Upper lobe of left lung (tissue), 6 donors: Measurements from ENCODE around the gene SMYD2. TPM values are rescaled to one million over a fixed set of nuclear protein-coding genes. Genes with fewer than 3 reads are reported as not detected.

ENCODE experiments used
- ATAC-seq, 2 donors: fragments of 200-7000 bp; cut with Tn5 transposase; one replicate each; pipeline ENCODE4 v1.9.1; 2022; ENCODE audit warnings: mild to moderate bottlenecking in 2 of 2, moderate library complexity in 2 of 2; ENCODE audit not compliant: low FRiP score in 2 of 2
- DNase-seq, 2 donors: peaks; one replicate each; pipeline ENCODE4 v3.0.0-alpha.2; 2019 to 2020
- H3K27ac ChIP-seq, 4 donors: fragments of 200-600 bp; sonication (generic); one replicate each; pipeline ENCODE4 v1.5.1; 2016 to 2019
- H3K27me3 ChIP-seq, 4 donors: fragments of 200-600 bp; sonication (generic); one replicate each; pipeline ENCODE4 v1.5.1; 2017 to 2019
- H3K36me3 ChIP-seq, 4 donors: fragments of 200-600 bp; sonication (generic); one replicate each; pipeline ENCODE4 v1.5.1; 2016 to 2019
- H3K4me1 ChIP-seq, 4 donors: fragments of 200-600 bp; sonication (generic); one replicate each; pipeline ENCODE4 v1.5.1; 2018 to 2019
- H3K4me3 ChIP-seq, 4 donors: fragments of 200-600 bp; sonication (generic); one replicate each; pipeline ENCODE4 v1.5.1; 2017 to 2019; ENCODE audit warnings: mild to moderate bottlenecking in 2 of 4, moderate library complexity in 1 of 4
- H3K9me3 ChIP-seq, 4 donors: fragments of 200-600 bp; sonication (generic); one replicate each; pipeline ENCODE4 v1.5.1; 2018 to 2019
- EP300 ChIP-seq, 4 donors: sonication (generic); formaldehyde crosslinking; IDR thresholded peaks; one replicate each; pipeline ENCODE4 v1.5.1; 2017; ENCODE audit warnings: antibody characterized with exemption in 4 of 4, control low read depth in 2 of 4
- POLR2A ChIP-seq, 4 donors: fragments of 450-650 bp; IDR thresholded peaks; one replicate each; pipeline ENCODE4 v1.5.1; 2016 to 2017; ENCODE audit warnings: antibody characterized with exemption in 4 of 4, mild to moderate bottlenecking in 2 of 4
- POLR2AphosphoS5 ChIP-seq, 2 donors: sonication (generic); formaldehyde crosslinking; IDR thresholded peaks; one replicate each; pipeline ENCODE4 v1.5.1; 2017; ENCODE audit warnings: antibody characterized with exemption in 2 of 2
- WGBS, 2 donors: methylation state at CpG; one replicate each; pipeline ENCODE4 v1.1.5; 2017 to 2018; 5-methylcytosine and 5-hydroxymethylcytosine counted together
- total RNA-seq, 6 donors: library from RNA; depleted of rRNA in 4 of 6; stranded (reverse); fragments of >200 nt in 4 of 6; gene quantifications; one replicate each; pipeline versions ENCODE4 v1.1.0 to v1.2.1, GENCODE V29; 2016 to 2021
- TF ChIP-seq, protein P1 (sequence below), 6 experiments: fragments of 450-650 bp in 4 of 6; fragments of 200-600 bp in 2 of 6; sonication (generic) in 2 of 6; IDR thresholded peaks; one replicate each; pipeline ENCODE4 v1.5.1; 2016 to 2019; ENCODE audit warnings: antibody characterized with exemption in 6 of 6
- donor health status: DM: no; HTN: no; CAD: no; lungs with moderate emphysema.
- donor health status: DM: no; HTN: yes; CAD: no; lungs with severe emphysema.

SMYD2 gene
- total RNA-seq, 6 donors from 2014 or later = 22.6 to 52.9 (median 34.8) TPM

DNA sequence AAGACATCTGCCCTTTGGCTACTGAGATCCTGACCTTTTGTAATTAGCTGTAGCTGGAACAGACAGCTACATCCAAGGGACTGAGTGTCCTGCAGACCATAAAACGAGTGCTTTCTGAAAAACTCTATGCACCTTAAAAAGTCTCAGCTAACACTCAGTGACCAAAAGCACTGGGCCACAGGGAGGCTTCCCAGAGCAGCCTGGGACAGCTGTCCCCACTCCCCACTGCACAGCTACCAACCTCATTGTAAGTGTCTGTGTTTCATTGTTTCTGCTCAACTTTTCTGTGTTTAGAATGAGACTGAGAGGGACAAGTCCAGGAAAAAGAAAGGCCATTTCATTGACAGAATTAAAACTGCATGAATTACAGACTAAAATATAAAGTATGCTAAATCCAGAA lies 80.7 kb downstream of the SMYD2 start:
- WGBS, 2 donors = 73 to 91% methylated on average over 1 of the region's 1 CpG
- no peak for TF ChIP-seq POLR2AphosphoS5 (IDR thresholded peaks at IDR 0.05)
- TF ChIP-seq, protein P1, sequence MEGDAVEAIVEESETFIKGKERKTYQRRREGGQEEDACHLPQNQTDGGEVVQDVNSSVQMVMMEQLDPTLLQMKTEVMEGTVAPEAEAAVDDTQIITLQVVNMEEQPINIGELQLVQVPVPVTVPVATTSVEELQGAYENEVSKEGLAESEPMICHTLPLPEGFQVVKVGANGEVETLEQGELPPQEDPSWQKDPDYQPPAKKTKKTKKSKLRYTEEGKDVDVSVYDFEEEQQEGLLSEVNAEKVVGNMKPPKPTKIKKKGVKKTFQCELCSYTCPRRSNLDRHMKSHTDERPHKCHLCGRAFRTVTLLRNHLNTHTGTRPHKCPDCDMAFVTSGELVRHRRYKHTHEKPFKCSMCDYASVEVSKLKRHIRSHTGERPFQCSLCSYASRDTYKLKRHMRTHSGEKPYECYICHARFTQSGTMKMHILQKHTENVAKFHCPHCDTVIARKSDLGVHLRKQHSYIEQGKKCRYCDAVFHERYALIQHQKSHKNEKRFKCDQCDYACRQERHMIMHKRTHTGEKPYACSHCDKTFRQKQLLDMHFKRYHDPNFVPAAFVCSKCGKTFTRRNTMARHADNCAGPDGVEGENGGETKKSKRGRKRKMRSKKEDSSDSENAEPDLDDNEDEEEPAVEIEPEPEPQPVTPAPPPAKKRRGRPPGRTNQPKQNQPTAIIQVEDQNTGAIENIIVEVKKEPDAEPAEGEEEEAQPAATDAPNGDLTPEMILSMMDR (IDR thresholded peaks at IDR 0.05) = no peak
- TF ChIP-seq EP300 (IDR thresholded peaks at IDR 0.05) = no peak
- no peak for TF ChIP-seq POLR2A (IDR thresholded peaks at IDR 0.05)
- Histone ChIP-seq H3K27me3 (no peaks in the 10 kb centered on the region), H3K27ac (no peak overlapping the region), H3K4me1 (no peaks in the 10 kb centered on the region), H3K36me3 (peaks cover 0 to 65% (median 19%) of the 10 kb centered on the region in 4 donors), H3K4me3 (no peak overlapping the region), H3K9me3 (no peaks in the 10 kb centered on the region)
- no peak for ATAC-seq
- DNase-seq = no peak

DNA sequence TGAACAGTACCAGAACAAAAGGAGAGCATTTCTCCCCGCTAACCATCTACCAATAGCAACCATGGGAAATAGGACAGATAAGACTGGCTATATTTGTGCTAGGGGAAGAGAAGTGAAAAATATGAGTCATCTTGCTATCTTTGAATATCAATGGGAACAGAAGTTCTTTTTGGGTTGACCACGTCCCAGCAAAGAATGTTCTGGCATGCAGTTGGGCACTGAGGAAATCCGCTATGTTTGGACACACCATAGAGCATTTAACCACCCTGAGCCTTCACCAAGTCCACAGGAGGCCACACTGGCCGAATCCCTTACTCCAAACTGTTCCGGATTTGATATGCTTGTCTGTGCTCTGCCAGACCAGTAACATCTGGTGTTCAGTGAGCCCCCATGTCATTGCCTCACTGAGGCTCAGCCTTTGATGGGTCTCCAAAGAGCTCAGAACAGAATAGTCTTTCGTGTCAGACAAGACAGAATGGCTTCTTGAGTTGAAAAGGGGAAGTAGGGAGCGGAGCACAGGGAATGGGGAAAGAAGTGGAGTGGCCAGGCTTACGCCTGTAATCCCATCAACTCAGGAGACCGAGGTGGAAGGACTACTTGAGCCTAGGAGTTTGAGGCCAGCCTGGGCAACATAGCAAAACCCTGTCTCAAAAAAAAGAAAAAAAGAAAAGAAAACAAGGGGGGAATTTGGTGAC lies 81.4 kb downstream of the SMYD2 start:
- peaks cover 0 to 58% (median 16%) of the 10 kb centered on the region in 4 donors for H3K36me3 ChIP-seq
- ATAC-seq (peak in 1 of 2 donors; percentile 50), DNase-seq (peak in 1 of 2 donors; percentile 45)
- no peaks in the 10 kb centered on the region for H3K27me3 ChIP-seq
- TF ChIP-seq EP300 (IDR thresholded peaks at IDR 0.05) (no peak), POLR2A (IDR thresholded peaks at IDR 0.05) (no peak), POLR2AphosphoS5 (IDR thresholded peaks at IDR 0.05) (no peak)
- TF ChIP-seq, protein P1 (IDR thresholded peaks at IDR 0.05) = no peak
- no peaks in the 10 kb centered on the region for H3K9me3 ChIP-seq
- no peak overlapping the region for H3K4me3 ChIP-seq
- H3K27ac ChIP-seq = peak overlapping the region in 1 of 4 donors; percentile 21
- no peaks in the 10 kb centered on the region for H3K4me1 ChIP-seq
- WGBS, 2 donors = 68 to 70% methylated on average over 9 of the region's 9 CpGs

DNA sequence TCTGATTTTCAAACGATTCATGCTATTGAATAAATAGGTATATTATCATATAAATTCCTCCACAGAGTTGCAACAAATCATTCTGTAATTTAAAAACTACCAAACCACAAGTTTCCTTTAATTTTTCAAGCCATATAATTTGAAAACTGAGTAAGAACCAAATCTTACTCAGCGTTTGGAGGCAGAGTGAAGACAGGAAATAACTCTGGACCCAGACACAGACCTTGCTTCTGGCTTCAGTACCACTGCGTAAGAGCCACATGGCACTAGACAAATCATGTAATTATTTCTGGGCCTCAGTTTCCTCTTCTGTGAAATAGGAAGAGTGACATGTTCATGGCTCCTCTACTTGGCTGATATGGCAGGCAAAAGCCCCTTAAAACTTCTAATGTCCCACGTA lies 82.4 kb downstream of the SMYD2 start:
- DNase-seq (no peak), ATAC-seq (no peak)
- Histone ChIP-seq H3K4me3 (no peak overlapping the region), H3K27me3 (no peaks in the 10 kb centered on the region), H3K4me1 (no peaks in the 10 kb centered on the region), H3K9me3 (no peaks in the 10 kb centered on the region), H3K36me3 (peaks cover 0 to 55% (median 13%) of the 10 kb centered on the region in 4 donors), H3K27ac (no peak overlapping the region)
- TF ChIP-seq EP300 (IDR thresholded peaks at IDR 0.05) (no peak), POLR2AphosphoS5 (IDR thresholded peaks at IDR 0.05) (no peak), POLR2A (IDR thresholded peaks at IDR 0.05) (no peak)
- TF ChIP-seq, protein P1 (IDR thresholded peaks at IDR 0.05) = no peak
- WGBS, 2 donors = 67 to 75% methylated on average over 4 of the region's 4 CpGs

DNA sequence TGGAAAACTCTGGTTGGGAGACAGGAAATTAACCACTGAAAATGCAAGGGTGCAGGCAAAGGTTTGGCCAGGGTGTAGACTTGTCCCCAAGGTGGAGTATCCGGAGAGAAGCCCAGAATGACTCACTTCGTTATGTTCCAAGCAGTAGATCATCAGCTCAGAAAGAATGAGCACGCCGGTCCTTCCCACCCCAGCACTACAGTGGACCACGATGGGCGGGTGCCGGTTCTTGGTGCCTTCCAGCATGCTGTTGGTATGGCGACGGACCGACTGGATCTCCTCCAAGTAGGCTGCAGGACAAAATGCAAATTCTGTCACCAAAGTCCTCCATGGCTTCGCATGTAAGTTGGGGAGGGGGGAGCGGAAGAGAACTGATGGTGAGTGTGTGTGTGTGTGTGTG lies 83.4 kb downstream of the SMYD2 start:
- no peak overlapping the region for H3K27ac ChIP-seq
- H3K36me3 ChIP-seq = peaks cover 0 to 63% (median 15%) of the 10 kb centered on the region in 4 donors
- WGBS, 2 donors = 94% methylated on average over 12 of the region's 12 CpGs
- H3K4me3 ChIP-seq = no peak overlapping the region
- DNase-seq = peak in 1 of 2 donors; percentile 20
- H3K27me3 ChIP-seq = no peaks in the 10 kb centered on the region
- ATAC-seq = peak in 1 of 2 donors; percentile 89
- H3K4me1 ChIP-seq = no peaks in the 10 kb centered on the region
- TF ChIP-seq EP300 (IDR thresholded peaks at IDR 0.05) (no peak), POLR2A (IDR thresholded peaks at IDR 0.05) (no peak), POLR2AphosphoS5 (IDR thresholded peaks at IDR 0.05) (no peak)
- TF ChIP-seq, protein P1 (IDR thresholded peaks at IDR 0.05) = no peak
- H3K9me3 ChIP-seq = no peaks in the 10 kb centered on the region
